AG04450 (cell line): ENCODE data around the gene RABEP2. TPM values are rescaled to one million over a fixed set of nuclear protein-coding genes. Genes with fewer than 3 reads are reported as not detected.

Experiments
- CTCF ChIA-PET: fragments of 300-600, 350-600 bp; formaldehyde crosslinking; extraction: SDS; loops from one replicate; lab custom pipeline; 2022; ENCODE audit warnings: antibody characterized with exemption, inconsistent platforms; lab: Charles Lee
- POLR2A ChIA-PET: fragments of 350-600 bp; formaldehyde crosslinking; extraction: SDS; loops from one replicate; lab custom pipeline; 2021; ENCODE audit warnings: antibody characterized with exemption, inconsistent platforms; lab: Yijun Ruan, JAX
- DNase-seq: peaks from one replicate; pipeline ENCODE4 v3.0.0-alpha.2; 2011; ENCODE audit warnings: low read depth, low spot score
- H3K27ac ChIP-seq: one replicate; pipeline ENCODE4 v1.5.1; 2012; ENCODE audit warnings: low read depth, low read length, control low read depth
- H3K27me3 ChIP-seq: one replicate; pipeline ENCODE4 v1.6.0; 2012; ENCODE audit warnings: low read length; ENCODE audit not compliant: control insufficient read depth, insufficient read depth
- H3K4me3 ChIP-seq: 2 replicates; pipeline ENCODE4 v1.5.1; 2011; ENCODE audit warnings: mild to moderate bottlenecking, low read depth, low read length, control low read depth
- H3K9me3 ChIP-seq: 2 replicates; pipeline ENCODE4 v1.5.1; 2012; ENCODE audit warnings: low read length; ENCODE audit not compliant: control insufficient read depth, insufficient read depth
- polyA plus RNA-seq: library from polyadenylated mRNA; depleted of rRNA; stranded (reverse); fragments of >200 nt; gene quantifications from 2 replicates; pipeline ENCODE4 v1.2.3, GENCODE V29; 2011
- TF ChIP-seq, protein P1 (sequence below): IDR thresholded peaks from 2 replicates; pipeline ENCODE4 v1.5.1; 2011; ENCODE audit warnings: low read depth, low read length, control low read depth, inconsistent platforms

RABEP2 gene
- polyA plus RNA-seq, 1 experiment = 9.0 TPM

GRCh38 chr16:28967156-28967555 lies 42.1 kb upstream of the RABEP2 start:
- Histone ChIP-seq H3K9me3 (no peaks in the 10 kb centered on the region), H3K4me3 (no peak overlapping the region), H3K27me3 (no peaks in the 10 kb centered on the region), H3K27ac (no peak overlapping the region)
- ChIA-PET POLR2A (no interaction called here), CTCF (no interaction called here)
- TF ChIP-seq, protein P1, sequence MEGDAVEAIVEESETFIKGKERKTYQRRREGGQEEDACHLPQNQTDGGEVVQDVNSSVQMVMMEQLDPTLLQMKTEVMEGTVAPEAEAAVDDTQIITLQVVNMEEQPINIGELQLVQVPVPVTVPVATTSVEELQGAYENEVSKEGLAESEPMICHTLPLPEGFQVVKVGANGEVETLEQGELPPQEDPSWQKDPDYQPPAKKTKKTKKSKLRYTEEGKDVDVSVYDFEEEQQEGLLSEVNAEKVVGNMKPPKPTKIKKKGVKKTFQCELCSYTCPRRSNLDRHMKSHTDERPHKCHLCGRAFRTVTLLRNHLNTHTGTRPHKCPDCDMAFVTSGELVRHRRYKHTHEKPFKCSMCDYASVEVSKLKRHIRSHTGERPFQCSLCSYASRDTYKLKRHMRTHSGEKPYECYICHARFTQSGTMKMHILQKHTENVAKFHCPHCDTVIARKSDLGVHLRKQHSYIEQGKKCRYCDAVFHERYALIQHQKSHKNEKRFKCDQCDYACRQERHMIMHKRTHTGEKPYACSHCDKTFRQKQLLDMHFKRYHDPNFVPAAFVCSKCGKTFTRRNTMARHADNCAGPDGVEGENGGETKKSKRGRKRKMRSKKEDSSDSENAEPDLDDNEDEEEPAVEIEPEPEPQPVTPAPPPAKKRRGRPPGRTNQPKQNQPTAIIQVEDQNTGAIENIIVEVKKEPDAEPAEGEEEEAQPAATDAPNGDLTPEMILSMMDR = no peak
- DNase-seq = no peak

DNA sequence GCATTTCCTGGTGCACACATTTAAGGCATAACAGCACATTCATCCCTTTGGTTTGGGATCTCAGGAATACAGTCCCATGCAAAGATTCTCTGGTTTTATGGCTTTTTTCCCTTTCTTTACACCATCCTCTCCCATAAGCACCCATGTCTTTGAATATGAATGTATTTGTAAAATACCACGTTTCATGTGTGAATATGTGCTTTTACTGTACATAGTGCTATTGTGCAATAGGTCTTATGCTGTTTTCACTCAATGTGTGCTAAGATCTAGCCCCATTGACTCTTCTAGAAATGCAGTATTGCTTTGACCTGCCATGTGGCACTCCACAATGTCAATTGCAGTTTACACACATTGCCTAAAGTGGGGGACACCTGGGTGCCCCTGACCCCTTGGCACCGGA lies 39.5 kb upstream of the RABEP2 start:
- CTCF ChIA-PET = no interaction called here
- DNase-seq = no peak
- H3K9me3 ChIP-seq = no peaks in the 10 kb centered on the region
- no peak overlapping the region for H3K27ac ChIP-seq
- H3K4me3 ChIP-seq = no peak overlapping the region
- no peaks in the 10 kb centered on the region for H3K27me3 ChIP-seq
- TF ChIP-seq, protein P1 = no peak
- POLR2A ChIA-PET = no interaction called here

DNA sequence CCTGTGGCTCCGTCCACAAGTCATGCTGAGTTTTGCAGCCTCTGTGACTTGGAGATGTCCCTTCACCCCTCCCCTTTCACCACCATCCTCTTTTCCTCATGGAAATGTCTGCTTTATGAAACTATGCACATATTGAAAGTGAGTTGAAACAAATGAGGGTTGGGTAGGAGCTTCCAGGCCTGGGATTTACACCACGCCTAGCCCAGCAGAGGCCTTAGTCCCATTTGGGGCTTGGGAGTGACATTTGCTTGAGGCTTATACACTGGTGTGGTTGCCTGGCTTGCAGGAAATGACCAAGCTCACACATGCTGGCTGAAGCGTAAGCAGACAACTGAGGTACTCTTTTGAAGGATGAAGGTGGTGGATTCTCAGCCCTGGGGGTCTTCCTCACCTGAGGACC lies 39.0 kb upstream of the RABEP2 start:
- TF ChIP-seq, protein P1 = no peak
- Histone ChIP-seq H3K27me3 (no peaks in the 10 kb centered on the region), H3K9me3 (no peaks in the 10 kb centered on the region), H3K27ac (no peak overlapping the region), H3K4me3 (no peak overlapping the region)
- DNase-seq = no peak
- ChIA-PET POLR2A (no interaction called here), CTCF (no interaction called here)

- POLR2A ChIA-PET = no interaction called here
- CTCF ChIA-PET = interaction anchor here (1.3 kb wide), 1 partner anchor 15 kb away, joined by 4 read pairs; no protein-coding TSS in a partner anchor
- TF ChIP-seq, protein P1 = no peak
Observed at GRCh38 chr16:28958836-28959235, 33.8 kb upstream of the RABEP2 start.

DNA sequence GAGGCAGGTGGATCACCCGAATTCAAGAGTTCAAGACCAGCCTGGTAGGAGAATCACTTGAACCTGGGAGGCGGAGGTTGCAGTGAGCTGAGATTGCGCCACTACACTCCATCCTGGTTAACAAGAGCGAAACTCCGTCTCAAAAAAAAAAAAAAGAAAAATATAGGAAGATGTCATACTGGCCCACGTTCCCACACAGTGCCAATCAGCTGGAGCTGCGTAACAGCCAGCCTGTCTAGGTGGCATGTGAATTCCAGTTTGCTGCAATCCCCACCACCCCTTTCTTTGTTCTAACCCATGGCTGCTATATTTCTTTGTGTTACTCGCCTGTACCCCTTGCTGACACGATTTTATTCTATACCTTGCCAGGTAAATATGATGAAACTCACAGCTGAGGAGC lies 33.2 kb upstream of the RABEP2 start:
- ChIA-PET CTCF (interaction anchor here (1.3 kb wide), 1 partner anchor 16 kb away, joined by 4 read pairs; no protein-coding TSS in a partner anchor), POLR2A (interaction anchor here (0.6 kb wide), 1 partner anchor 71 kb away, joined by 3 read pairs; no protein-coding TSS in a partner anchor)
- Histone ChIP-seq H3K4me3 (no peak overlapping the region), H3K9me3 (no peaks in the 10 kb centered on the region), H3K27ac (no peak overlapping the region), H3K27me3 (no peaks in the 10 kb centered on the region)
- TF ChIP-seq, protein P1 = no peak
- no peak for DNase-seq

More at GRCh38 chr16:28958836-28959235, 33.8 kb upstream of the RABEP2 start:
- no peaks in the 10 kb centered on the region for H3K27me3 ChIP-seq
- DNase-seq = no peak
- H3K9me3 ChIP-seq = no peaks in the 10 kb centered on the region
- H3K27ac ChIP-seq = no peak overlapping the region
- H3K4me3 ChIP-seq = no peak overlapping the region
